Astrocyte of the cerebellum (primary cell): ENCODE measurements around the gene KLHDC8A.
A peak's percentile ranks its signal among the peaks of the same experiment; 100 is the strongest.

Experiments
- DNase-seq: peaks from one replicate; pipeline ENCODE4 v3.0.0-alpha.2; 2011; ENCODE audit warnings: low read depth
- H3K4me3 ChIP-seq: 2 replicates; pipeline ENCODE4 v1.5.1; 2011; ENCODE audit warnings: mild to moderate bottlenecking, low read depth, low read length, moderate library complexity
- in situ Hi-C: cut with HindIII; loops from 2 replicates; pipeline ENCODE4 v1.10.0; 2017; ENCODE audit warnings: low sequenced_read_pairs
- TF ChIP-seq, protein P1 (sequence below): IDR thresholded peaks from 2 replicates; pipeline ENCODE4 v1.5.1; 2012; ENCODE audit warnings: low read length, low read depth, moderate library complexity, mild to moderate bottlenecking; ENCODE audit errors: missing control alignments

The KLHDC8A gene

DNA sequence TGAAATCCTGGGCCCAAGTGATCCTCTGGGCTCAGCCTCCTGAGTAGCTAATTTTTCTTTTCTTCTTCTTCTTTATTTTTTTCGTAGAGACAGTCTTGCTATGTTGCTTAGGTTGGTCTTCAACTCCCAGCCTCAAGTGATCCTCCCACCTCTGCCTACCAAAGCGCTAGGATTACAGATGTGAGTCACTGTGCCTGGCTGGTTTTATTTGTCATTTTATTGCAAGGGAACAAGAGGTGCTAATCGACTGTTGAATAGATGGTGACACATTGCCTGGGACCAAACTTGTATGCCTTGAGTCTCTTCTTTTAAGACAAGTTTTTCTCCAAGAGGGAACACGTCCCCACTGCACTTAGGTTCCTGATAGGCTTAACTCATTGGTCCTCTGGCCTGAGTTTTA, 20.0 kb upstream of the KLHDC8A start:
- TF ChIP-seq, protein P1, sequence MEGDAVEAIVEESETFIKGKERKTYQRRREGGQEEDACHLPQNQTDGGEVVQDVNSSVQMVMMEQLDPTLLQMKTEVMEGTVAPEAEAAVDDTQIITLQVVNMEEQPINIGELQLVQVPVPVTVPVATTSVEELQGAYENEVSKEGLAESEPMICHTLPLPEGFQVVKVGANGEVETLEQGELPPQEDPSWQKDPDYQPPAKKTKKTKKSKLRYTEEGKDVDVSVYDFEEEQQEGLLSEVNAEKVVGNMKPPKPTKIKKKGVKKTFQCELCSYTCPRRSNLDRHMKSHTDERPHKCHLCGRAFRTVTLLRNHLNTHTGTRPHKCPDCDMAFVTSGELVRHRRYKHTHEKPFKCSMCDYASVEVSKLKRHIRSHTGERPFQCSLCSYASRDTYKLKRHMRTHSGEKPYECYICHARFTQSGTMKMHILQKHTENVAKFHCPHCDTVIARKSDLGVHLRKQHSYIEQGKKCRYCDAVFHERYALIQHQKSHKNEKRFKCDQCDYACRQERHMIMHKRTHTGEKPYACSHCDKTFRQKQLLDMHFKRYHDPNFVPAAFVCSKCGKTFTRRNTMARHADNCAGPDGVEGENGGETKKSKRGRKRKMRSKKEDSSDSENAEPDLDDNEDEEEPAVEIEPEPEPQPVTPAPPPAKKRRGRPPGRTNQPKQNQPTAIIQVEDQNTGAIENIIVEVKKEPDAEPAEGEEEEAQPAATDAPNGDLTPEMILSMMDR = no peak
- in situ Hi-C loops = no loop called here
- no peak overlapping the region for H3K4me3 ChIP-seq
- no peak for DNase-seq

DNA sequence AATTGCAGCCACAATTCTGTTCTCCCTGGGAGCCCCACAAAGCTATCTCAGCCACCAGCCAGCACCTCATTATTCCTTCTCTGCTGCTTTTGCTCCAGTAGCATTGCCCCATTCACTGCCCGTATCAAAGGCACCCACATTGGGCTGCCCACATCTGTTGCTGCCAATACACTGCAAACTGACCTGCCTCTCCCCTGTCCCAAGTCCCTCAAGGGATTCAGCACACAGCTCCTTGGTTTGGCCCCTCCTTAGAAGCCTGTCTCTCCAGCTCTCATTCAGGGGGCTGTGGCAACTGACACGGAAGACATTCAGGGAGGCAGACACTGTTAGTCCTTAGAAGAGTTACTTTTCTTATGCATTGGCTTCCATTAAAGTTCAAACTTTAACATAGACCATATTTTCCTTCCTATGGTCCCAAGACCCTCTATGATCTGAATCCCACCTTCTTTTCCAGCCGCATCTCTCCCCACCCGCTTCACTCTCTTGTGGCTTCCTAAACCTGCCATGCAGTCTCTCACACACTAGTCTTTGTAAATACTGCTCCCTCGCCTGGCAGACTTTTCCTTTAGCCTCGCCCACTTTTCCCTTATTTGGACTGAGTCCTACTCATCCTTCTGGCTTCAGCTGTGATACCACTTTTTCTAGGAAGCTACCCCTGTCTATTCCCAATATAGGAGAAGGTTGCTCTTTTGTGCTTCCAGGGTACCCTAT, 19.3 kb upstream of the KLHDC8A start:
- no peak for DNase-seq
- TF ChIP-seq, protein P1 = no peak
- in situ Hi-C loops = no loop called here
- no peak overlapping the region for H3K4me3 ChIP-seq

DNA sequence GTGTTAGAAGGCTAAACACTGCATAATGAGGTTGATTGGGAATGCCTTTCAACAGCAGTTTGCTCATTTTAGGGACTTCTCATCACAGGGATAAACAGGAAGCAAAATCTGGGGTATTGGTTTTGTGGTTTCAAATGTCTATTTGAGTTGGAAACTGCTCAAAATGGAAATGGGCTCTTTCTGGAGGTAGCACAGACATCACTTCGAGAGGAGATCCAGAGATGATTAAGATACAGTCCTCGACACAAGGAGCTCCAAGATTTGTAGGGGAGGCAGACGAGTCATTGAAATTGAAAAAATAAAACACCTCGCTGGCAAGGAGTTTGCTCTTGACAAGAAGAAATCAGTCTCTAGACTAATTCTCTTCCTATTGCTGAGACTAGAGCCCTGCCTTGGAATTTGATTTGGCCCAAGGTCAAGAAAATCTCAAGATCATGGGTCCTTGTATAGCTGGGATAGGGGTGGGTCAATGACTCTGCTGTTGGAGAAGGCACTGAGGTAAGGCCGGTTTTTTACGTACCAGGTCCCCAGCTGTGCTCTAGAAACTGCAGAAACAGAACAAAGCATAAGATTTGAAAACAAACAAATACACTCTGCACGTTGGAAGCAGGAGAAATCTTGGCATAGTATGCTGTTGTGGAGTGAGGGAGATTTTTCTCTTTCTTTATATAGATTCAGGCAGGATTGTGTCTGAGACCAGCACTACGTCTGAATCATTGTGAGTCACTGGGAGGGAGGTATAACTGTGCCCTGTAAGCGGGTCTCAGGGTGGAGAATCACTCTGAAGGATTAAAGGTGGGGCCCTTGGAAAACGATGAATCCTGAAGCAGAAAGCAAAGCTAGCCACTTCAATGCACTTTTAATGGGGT, 17.7 kb upstream of the KLHDC8A start:
- H3K4me3 ChIP-seq = no peak overlapping the region
- in situ Hi-C loops = loop anchor here (5.0 kb wide), 1 partner anchor 103 kb away; no protein-coding TSS in a partner anchor
- TF ChIP-seq, protein P1 = no peak
- peak; percentile 46 for DNase-seq

DNA sequence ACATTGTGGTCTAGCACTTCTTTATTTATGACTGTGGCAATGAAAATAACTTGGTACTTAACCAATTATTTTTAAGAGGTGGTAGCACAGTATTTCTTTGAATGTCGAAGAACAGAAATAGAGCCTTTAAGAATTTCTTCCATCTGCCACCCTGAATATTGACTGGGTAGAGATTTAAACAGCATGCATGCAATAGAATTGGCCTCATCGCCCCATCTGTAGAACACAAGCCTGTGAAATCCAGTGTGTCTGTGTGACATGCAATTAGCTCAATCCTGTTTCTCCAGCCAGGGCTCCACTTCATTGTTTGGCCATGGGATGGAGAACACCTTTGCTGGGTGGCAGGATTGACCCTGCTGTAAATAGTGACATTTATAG, 17.1 kb upstream of the KLHDC8A start:
- DNase-seq = no peak
- in situ Hi-C loops = loop anchor here (5.0 kb wide), 1 partner anchor 104 kb away; no protein-coding TSS in a partner anchor
- TF ChIP-seq, protein P1 = no peak
- no peak overlapping the region for H3K4me3 ChIP-seq

DNA sequence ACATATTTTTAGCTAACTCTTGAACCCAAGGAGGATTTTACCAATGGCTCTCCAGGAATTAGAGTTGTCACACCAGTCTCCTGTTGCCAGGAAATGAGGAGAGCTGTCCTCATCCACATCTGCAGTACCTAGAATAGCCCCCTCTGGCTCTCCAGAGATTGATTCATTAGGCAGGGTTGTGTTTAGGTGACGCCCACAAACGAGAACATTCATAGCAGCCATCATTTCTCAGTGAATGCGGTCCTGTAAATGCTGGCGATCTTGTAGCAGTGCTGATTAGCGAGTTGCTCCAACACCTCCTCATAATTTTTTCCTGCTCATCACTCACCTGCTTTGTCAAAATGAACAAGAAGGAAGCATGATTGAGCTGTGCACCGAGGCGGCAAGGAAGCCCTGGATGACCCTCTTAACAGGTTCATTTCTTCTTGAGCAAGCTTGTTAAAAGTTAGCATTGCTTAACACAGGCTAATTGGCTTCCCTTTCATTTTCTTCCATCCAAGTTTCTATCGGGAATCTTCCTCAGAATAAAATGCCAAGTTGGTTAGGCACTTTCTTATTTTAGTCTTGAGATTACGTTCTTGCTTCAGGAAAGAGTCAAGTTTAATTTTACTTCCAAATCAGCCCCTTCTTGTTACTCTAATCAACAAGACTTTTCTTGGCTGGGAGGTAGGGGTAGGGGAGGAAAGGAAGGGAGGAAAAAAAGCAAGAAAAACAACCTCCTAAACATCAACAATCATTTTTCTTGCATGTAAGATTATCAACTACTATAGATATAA, 16.5 kb upstream of the KLHDC8A start:
- no peak for DNase-seq
- TF ChIP-seq, protein P1 = no peak
- no peak overlapping the region for H3K4me3 ChIP-seq
- in situ Hi-C loops = loop anchor here (5.0 kb wide), 1 partner anchor 104 kb away; no protein-coding TSS in a partner anchor

DNA sequence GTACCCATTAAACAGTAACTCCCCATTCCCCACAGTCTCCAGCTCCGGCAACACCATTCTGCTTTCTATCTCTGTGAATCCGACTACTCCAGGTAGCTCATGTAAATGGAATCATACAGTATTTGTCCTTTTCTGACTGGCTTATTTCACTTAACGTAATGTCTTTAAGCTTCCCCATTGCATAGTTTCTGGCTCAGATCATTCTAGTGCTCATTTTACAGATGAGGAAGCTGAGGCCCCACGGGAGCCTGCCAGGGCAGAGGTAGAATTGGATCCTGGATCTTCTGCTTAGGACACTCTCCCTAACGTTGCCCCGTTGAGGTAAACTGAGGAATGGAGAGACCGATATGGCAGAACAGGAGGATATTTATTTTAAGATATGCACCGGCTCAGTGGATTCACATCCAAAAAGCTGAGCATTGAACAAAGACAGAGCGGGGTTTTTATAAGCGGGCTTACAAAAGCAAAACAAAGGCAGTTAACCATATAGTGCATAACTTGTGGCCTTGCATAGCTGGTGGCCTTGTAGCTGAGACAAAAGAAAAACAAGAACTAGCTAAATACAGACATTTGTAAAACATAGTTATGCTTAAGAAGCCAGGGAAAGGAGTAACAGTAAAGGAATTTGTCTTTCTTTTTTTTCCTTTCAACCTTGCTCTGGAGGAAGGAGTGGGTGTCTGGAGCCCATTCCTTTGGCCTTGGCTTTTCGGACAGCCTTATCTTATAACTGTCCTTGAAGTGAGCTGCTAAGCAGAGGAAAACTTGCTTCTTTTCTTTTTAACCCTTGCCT, 15.3 kb upstream of the KLHDC8A start:
- no peak overlapping the region for H3K4me3 ChIP-seq
- DNase-seq = peak; percentile 58
- TF ChIP-seq, protein P1 = no peak
- in situ Hi-C loops = loop anchor here (5.0 kb wide), 1 partner anchor 105 kb away; no protein-coding TSS in a partner anchor
